GM21526 (cell line): ENCODE measurements around the gene SPANXN2.
"Not testable (repeated sequence)": the region's sequence is repeated elsewhere in the genome, so short reads cannot be mapped to it uniquely, and the experiment has no call there.

Source experiments
- ATAC-seq: cut with Tn5 transposase; IDR thresholded peaks from one replicate; pipeline ENCODE4 v1.9.1; 2021; ENCODE audit warnings: moderate library complexity; ENCODE audit not compliant: unreplicated experiment, low FRiP score

Gene SPANXN2, protein sequence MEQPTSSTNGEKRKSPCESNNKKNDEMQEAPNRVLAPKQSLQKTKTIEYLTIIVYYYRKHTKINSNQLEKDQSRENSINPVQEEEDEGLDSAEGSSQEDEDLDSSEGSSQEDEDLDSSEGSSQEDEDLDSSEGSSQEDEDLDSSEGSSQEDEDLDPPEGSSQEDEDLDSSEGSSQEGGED

DNA sequence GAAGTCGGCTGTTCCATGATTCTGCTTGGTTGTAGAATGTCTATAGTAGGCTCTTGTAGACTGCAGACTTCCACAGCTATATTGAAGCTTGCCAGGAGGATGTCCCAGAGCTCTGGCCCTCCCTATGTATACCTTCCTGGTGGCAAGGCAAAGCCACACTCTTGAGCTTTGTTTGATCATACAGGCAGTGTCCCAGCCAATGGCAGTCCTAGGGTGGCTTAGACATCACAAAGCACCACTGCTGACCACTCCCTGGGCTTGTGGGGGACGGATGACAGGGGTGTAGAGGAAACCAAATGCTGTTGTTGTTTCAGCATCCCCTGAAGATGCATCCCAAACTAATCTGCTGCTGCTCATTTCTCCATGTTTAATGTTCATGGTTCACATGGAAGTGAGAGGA, at the start of gene SPANXN2:
TSS of gene SPANXN2 (minus strand) at position 101 of the 400 bp plus-strand sequence. CDS start at position 17, 84 bp downstream.
- not testable (repeated sequence) for ATAC-seq

DNA sequence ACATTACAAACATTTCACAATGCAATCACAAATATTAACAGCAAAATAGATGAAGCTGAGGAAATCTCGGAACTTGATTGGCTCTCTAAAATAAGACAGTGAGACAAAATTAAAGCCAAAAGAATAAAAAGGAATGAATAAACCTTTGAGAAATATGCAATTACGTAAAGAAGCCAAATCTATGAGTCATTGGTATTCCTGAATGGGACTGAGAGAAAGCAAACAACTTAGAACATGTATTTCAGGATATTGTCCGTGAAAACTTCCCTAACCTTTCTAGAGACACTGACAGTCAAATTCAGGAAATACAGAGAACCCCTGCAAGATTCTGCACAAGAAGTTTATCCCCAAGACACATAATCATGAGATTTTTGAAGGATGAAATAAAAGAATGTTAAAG, 48.4 kb upstream of the SPANXN2 start:
- ATAC-seq, result no peak

DNA sequence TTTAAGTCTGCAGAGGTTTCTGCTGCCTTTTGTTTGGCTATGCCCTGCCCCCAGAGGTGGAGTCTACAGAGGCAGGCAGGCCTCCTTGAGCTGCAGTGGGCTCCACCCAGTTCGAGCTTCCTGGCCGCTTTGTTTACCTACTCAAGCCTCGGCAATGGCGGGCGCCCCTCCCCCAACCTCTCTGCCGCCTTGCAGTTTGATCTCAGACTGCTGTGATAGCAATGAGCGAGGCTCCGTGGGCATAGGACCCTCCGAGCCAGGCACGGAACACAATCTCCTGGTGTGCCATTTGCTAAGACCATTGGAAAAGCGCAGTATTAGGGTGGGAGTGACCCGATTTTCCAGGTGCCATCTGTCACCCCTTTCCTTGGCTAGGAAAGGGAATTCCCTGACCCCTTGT, 47.2 kb upstream of the SPANXN2 start:
- not testable (repeated sequence) for ATAC-seq

DNA sequence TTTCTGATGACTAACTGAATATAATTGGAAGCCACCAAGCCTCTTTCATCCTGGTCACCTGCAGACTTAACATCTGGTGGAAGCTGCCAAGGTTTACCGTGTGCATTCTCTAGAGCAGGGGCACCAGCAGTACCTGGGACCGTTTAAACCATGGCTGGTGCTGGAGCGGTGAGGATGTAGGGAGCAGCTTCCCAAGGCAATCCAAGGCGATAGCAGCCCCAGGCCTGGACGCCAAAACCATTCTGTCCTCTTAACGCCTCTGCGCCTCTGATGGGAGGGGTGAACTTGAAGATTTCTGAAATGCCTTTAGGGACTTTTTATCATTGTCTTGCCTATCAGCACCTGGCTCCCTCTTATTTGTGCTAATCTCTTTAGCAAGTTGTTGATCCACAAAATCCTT, 37.3 kb upstream of the SPANXN2 start:
- ATAC-seq, result no peak

DNA sequence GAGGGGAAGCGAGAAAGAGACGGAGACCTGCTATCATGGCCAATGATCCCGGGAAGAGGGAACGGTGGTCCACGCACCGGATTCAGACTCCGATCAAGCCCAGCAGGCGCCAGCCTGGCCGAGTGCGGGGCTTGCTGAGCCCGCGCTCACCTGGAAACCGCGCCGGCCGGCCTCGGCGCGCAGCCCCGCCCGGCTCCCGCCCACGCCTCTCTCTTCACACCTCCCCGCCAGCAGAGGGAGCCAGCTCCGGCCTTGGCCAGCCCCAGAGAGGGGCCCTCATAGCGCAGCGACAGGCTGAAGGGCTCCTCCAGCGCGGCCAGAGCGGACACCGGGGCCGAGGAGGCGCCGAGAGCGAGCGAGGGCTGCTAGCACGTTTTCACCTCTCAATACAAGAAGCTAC, 36.8 kb upstream of the SPANXN2 start:
- ATAC-seq, result no peak

DNA sequence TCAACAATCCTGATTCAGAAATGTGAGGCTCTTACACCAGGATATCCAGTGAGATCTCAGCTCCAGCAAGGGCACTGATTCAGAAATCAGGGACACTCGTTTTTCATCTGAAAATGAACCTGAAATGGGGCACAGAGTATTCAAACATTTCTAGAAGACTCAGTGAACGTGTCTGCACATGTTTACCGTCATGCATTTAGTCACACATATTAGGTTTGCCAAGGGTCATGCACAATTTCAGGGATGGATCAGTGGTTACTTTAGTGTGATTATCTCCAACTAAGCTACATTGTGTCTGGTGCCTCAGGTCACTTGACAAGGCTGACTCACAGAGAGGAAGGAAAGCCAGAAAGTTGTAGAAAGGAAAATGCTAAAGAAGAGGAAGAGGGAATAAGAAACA, 33.6 kb upstream of the SPANXN2 start:
- ATAC-seq, result no peak

DNA sequence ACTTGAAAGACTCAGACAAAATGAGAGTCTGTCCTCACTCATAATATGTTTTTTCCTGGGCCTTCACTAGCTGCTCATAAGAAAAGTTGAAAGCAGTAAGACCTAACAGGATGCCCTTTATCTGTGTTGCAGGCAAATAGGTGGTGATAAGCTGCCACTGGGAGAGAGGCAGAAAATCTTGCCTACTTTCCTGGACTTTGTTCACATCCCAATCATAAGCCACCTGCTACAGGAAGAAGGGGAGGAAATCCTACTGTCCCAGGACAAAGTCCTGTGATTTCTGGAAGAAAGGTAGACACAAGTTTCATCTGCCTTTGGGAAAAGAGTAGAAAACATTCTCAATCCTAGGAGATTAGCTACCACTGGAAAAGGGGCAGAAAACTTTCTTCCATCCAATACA, 13.3 kb upstream of the SPANXN2 start:
- no peak for ATAC-seq

DNA sequence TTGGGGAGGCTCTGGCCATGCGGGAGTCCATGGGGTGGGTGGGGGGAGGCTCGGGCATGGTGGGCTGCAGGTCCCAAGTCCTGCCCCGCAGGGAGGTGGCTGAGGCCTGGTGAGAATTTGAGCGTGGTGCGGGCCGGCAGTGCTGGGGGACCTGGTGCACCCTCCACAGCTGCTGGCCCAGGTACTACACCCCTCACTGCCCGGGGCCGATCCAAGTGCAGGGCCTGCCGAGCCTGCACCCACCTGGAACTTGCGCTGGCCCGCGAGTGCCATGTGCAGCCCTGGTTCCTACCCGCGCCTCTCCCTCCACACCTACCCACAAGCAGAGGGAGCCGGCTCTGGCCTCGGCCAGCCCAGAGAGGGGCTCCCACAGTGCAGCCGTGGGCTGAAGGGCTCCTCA, 5.7 kb upstream of the SPANXN2 start:
- no peak for ATAC-seq

DNA sequence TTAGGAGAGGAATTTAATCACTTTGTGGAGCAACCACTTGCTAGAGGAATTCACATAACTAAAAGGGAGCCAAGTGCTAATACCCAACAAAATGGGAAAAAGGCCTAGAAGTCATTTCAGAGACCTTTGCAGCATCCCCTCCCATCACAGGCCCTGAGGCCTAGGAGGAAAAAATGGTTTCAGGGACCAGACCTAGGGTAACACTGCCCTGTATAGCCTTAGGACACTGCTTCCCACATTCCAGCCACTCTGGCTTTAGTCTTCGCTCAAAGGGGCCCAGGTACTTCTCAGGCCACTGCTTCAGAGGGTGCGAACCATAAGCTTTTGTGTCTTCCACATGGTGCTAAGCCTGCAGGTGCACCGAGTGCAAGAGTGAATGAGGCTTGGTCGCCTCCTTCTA, 19.1 kb downstream of the SPANXN2 start:
- no peak for ATAC-seq

DNA sequence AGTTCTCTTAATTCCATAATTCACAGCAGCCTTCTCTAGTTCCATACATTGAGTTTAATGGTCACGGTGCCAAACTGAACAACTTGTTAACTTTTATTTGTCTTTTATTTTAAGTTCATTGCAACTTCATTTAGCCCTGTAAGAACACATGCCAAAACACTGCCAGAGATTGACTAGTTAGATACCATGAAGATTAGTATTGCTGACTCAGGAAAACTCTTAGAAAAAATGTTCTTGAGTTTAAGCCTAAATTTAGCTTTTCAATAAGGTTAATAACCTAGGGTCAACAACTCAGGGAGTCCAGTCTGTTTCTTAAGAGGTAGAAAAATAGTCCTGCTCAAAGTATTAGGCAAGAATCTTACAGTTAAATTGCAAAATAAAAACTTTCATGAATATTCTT, 25.7 kb downstream of the SPANXN2 start:
- ATAC-seq, result no peak

DNA sequence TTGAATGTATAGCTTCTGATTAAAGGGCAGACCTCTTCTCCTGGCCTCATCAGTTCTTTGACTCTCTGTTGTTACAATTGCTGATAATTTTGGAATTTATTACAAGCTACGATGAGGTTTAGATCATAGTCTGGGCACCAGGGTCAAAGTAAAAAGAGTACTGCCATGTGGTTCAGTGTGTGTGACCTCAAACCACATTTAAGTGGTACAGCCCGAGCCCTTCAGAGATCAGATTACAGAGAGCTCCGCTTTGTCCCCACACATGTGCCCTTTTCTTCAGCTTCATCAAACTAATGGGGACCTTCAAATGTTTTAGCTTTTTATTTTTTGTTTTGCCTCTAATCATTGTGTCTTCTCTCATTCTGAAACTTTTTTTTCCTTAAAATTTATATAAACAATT, 37.1 kb downstream of the SPANXN2 start:
- no peak for ATAC-seq

DNA sequence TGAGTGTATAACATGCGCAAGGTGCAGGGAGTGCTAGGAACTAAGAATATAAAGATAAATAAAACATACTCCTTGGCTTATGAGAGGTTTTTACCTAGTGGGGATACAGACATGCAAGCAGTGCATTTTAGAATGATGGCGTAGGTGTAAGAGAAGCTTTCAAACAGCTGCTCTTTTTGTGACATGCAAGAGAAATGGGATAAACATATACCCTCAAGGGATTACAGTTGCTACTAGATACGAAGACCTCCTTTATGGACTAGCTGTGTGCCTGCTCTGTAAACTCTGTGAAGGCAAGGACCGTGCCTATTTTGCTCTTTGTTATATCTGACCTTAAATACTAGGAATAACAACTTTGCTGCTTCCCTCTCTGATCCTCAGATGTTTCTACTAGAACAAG, 45.6 kb downstream of the SPANXN2 start:
- ATAC-seq, result no peak

DNA sequence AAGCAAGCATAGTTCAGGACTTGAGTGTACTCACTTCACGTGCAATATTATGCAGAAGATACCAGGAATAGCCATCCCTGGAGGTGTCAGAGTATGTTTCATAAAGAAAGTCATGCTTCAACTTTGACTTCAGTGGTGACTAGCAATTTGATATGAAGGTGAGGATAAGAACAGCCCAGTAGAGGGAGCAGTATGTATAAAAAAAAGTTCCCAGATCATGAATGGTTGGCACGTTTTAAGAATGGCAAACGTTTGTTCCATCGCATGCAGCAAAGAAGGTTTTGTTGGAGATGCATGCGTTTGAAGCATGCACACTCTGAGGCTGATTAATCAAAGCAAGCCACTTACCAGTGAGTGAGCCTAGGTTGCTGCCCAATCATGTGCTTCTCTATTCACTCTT, 51.2 kb downstream of the SPANXN2 start:
- ATAC-seq, result no peak

DNA sequence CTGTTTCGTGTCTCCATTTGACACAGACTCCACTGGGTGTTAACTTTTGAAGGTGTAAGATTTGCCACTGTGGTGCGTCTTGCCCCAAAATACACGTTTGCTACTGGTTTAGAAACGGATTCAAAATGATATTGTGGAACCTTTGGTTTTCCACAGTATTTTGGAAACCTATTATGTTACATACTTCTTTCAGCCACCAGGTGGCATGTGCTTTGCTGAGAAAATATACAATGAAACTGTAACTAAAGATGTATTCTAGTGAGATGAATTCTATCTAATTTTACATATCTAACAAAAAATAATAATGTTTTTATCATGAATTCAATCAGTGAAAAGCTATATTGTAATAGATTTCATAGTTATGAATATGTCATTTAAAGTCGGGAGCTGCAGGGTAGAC, 56.2 kb downstream of the SPANXN2 start:
- ATAC-seq, result no peak

DNA sequence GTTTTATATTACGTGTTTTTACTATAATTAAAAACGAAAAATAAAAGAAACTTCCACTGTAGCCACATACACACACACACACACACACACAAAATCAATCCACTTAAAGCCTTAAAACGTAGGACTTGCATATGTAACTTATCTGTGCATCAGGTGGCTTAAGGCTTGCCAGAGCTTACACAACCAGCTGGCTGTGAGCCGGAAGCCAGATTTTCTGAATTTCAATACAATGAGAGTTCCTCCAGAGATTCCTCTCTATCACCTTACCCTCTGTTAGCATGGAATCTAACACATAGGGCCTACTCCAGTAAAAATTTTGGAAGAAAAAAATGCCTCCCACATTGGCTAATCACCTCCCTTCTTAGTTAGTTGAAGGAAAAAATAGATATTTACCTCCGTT, 56.8 kb downstream of the SPANXN2 start:
- no peak for ATAC-seq
